Neural cell (in vitro differentiated cells): Measurements from ENCODE around the gene PGAP3. TPM values are rescaled to one million over a fixed set of nuclear protein-coding genes. Genes with fewer than 3 reads are reported as not detected.

Source experiments
- H2AFZ ChIP-seq: fragments of 200-600, 300-800 bp; sonication (generic), shearing (Covaris generic); 2 replicates; pipeline ENCODE4 v1.6.0; 2014; ENCODE audit warnings: low read depth, mild to moderate bottlenecking, antibody characterized with exemption, low read length, moderate library complexity
- H3F3A ChIP-seq: fragments of 200-600 bp; shearing (Covaris generic); 2 replicates; pipeline ENCODE4 v1.6.1; 2016; ENCODE audit warnings: mild to moderate bottlenecking, moderate library complexity, mixed read lengths, antibody characterized with exemption, low read length; ENCODE audit not compliant: insufficient read depth, poor library complexity, severe bottlenecking
- H3K27ac ChIP-seq: fragments of 200-600, 300-800 bp; sonication (generic), shearing (Covaris generic); 2 replicates; pipeline ENCODE4 v1.5.1; 2014; ENCODE audit warnings: mild to moderate bottlenecking, low read length, moderate library complexity
- H3K27me3 ChIP-seq: fragments of 300-800, 200-600 bp; sonication (generic), shearing (Covaris generic); 2 replicates; pipeline ENCODE4 v1.6.0; 2014; ENCODE audit warnings: mild to moderate bottlenecking, low read depth, low read length, moderate library complexity; ENCODE audit not compliant: insufficient read depth
- H3K36me3 ChIP-seq: fragments of 300-800, 200-600 bp; sonication (generic), shearing (Covaris generic); 2 replicates; pipeline ENCODE4 v1.5.1; 2014; ENCODE audit warnings: mild to moderate bottlenecking, antibody characterized with exemption, low read length, moderate library complexity; ENCODE audit not compliant: insufficient read depth
- H3K4me2 ChIP-seq: fragments of 300-800, 200-600 bp; sonication (generic), shearing (Covaris generic); 2 replicates; pipeline ENCODE4 v1.6.0; 2014; ENCODE audit warnings: mild to moderate bottlenecking, low read length
- H3K4me3 ChIP-seq: fragments of 300-800, 200-600 bp; sonication (generic), shearing (Covaris generic); 2 replicates; pipeline ENCODE4 v1.5.1; 2014; ENCODE audit warnings: mild to moderate bottlenecking, low read length, moderate library complexity
- H3K79me2 ChIP-seq: fragments of 200-600 bp; shearing (Covaris generic); replicated peaks from 2 replicates; pipeline ENCODE4 v1.6.0; 2014; ENCODE audit warnings: mild to moderate bottlenecking, low read length, moderate library complexity; ENCODE audit not compliant: insufficient read depth
- H3K9ac ChIP-seq: fragments of 300-800, 200-600 bp; sonication (generic), shearing (Covaris generic); 2 replicates; pipeline ENCODE4 v1.6.1; 2016; ENCODE audit warnings: mild to moderate bottlenecking, low read length, mixed read lengths
- H3K9me2 ChIP-seq: fragments of 200-600 bp; shearing (Covaris generic); 2 replicates; pipeline ENCODE4 v1.6.1; 2016; ENCODE audit warnings: mild to moderate bottlenecking, low read length, mixed read lengths; ENCODE audit not compliant: insufficient read depth
- H3K9me3 ChIP-seq: fragments of 200-600, 300-800 bp; sonication (generic), shearing (Covaris generic); 2 replicates; pipeline ENCODE4 v1.6.1; 2016; ENCODE audit warnings: mild to moderate bottlenecking, mixed run types, low read length, moderate library complexity, mixed read lengths
- H4K20me1 ChIP-seq: fragments of 200-600 bp; shearing (Covaris generic); 2 replicates; pipeline ENCODE4 v1.6.1; 2016; ENCODE audit warnings: mild to moderate bottlenecking, mixed run types; ENCODE audit not compliant: insufficient read depth
- EP300 ChIP-seq: fragments of 450-650 bp; conservative IDR thresholded peaks from 2 replicates; pipeline ENCODE4 v1.6.1; 2014; ENCODE audit warnings: antibody characterized with exemption, mild to moderate bottlenecking, moderate library complexity; ENCODE audit not compliant: poor library complexity, severe bottlenecking
- EZH2 ChIP-seq: fragments of 200-600, 300-800 bp; shearing (Covaris generic), sonication (generic); IDR thresholded peaks from 2 replicates; pipeline ENCODE4 v1.6.1; 2014; ENCODE audit warnings: antibody characterized with exemption, low read length, borderline replicate concordance, mild to moderate bottlenecking; ENCODE audit not compliant: insufficient read depth, poor library complexity, severe bottlenecking
- MXI1 ChIP-seq: fragments of 450-650 bp; conservative IDR thresholded peaks from 2 replicates; pipeline ENCODE4 v1.6.1; 2014; ENCODE audit warnings: antibody characterized with exemption, mild to moderate bottlenecking; ENCODE audit not compliant: poor library complexity, severe bottlenecking
- POLR2AphosphoS5 ChIP-seq: IDR thresholded peaks from 2 replicates; pipeline ENCODE4 v1.6.1; 2012
- RAD21 ChIP-seq: fragments of 450-650 bp; conservative IDR thresholded peaks from 2 replicates; pipeline ENCODE4 v1.6.1; 2014; ENCODE audit warnings: antibody characterized with exemption, mild to moderate bottlenecking, moderate library complexity
- SMC3 ChIP-seq: fragments of 450-650 bp; conservative IDR thresholded peaks from 2 replicates; pipeline ENCODE4 v1.6.1; 2014; ENCODE audit warnings: antibody characterized with exemption, mild to moderate bottlenecking, moderate library complexity; ENCODE audit not compliant: poor library complexity
- TAF1 ChIP-seq: IDR thresholded peaks from 2 replicates; pipeline ENCODE4 v1.6.1; 2012; ENCODE audit warnings: low read depth
- polyA plus RNA-seq: library from polyadenylated mRNA; depleted of rRNA; stranded (reverse); fragments of >200 nt; gene quantifications from 2 replicates; pipeline ENCODE4 v1.2.3, GENCODE V29; 2014
- TF ChIP-seq, protein P1 (sequence below): fragments of 450-650 bp; IDR thresholded peaks from 2 replicates; pipeline ENCODE4 v1.5.1; 2014; ENCODE audit warnings: antibody characterized with exemption, mild to moderate bottlenecking, moderate library complexity; ENCODE audit not compliant: poor library complexity, severe bottlenecking
- TF ChIP-seq, protein P2 (sequence below): IDR thresholded peaks from 2 replicates; pipeline ENCODE4 v1.6.1; 2012; ENCODE audit warnings: borderline replicate concordance

Gene PGAP3
- polyA plus RNA-seq, 1 donor from 2014 or later: 27.2 TPM

DNA sequence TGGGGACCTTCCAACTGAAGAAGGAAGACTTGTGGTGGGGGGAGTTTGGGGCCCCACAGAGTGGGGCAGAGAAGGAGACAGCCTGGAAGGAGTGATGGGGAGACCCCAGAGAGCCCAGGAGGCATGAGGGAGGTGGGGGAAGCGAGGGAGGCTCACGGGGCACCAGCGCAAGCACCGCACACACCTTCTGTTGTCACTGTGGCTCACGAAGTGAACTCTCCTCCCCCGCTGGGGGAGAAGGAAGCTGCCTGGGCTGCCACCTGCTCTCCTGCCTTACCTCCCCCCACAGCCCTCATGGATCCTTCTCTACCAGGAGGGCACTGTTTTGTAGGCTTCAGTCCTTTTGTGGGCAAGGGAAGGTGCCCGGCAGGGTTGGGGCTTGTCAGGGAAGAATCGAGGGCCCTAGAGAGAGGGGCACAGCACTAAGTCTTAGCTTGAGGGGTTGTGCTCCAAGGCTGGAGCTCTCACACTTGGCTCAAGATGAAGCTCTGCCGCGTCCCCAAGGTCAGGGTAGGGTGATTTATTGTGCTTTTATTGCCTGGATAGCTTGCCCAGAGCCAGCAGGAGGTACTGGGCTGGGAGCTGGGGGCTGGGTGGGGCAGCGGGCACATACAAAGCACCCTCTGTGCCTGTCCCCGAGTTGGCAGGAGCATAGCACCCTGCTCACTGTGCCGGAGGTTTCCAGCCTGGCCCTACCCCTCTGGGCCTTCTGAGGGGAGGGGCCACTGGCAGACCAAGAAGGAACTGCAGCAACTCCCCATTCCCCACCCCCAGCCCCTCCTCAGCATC is 55.5 kb downstream of the PGAP3 start (continued):
- TF ChIP-seq, protein P1, sequence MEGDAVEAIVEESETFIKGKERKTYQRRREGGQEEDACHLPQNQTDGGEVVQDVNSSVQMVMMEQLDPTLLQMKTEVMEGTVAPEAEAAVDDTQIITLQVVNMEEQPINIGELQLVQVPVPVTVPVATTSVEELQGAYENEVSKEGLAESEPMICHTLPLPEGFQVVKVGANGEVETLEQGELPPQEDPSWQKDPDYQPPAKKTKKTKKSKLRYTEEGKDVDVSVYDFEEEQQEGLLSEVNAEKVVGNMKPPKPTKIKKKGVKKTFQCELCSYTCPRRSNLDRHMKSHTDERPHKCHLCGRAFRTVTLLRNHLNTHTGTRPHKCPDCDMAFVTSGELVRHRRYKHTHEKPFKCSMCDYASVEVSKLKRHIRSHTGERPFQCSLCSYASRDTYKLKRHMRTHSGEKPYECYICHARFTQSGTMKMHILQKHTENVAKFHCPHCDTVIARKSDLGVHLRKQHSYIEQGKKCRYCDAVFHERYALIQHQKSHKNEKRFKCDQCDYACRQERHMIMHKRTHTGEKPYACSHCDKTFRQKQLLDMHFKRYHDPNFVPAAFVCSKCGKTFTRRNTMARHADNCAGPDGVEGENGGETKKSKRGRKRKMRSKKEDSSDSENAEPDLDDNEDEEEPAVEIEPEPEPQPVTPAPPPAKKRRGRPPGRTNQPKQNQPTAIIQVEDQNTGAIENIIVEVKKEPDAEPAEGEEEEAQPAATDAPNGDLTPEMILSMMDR: no peak

DNA sequence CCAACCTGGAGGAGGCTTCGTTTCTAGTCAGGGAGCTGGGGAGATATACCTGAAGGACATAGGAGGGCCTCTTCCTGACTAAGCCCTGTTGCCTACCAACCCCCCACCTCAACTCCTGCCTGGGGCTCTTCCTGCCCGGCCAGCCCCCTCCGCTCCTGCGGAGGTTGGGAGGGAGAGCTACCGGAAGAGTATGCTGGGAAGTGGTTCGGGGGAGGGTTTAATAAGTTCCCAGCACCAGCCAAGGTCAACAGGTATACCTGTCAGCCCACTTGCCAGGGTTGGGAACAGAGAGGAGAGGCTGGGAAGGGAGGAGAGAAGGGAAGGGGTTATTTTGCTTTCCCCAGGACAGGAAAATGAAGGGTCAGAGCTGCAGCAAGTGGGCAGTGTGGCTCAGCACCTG is 56.5 kb downstream of the PGAP3 start:
- no peaks in the 10 kb centered on the region for H3K9me2 ChIP-seq
- H3K4me3 ChIP-seq: no peak overlapping the region
- peaks cover 32% of the 10 kb centered on the region for H3K27me3 ChIP-seq
- no peaks in the 10 kb centered on the region for H3F3A ChIP-seq
- no peaks in the 10 kb centered on the region for H4K20me1 ChIP-seq
- TF ChIP-seq RAD21: no peak
- TF ChIP-seq SMC3: no peak
- no peak for TF ChIP-seq EP300
- no peak for TF ChIP-seq TAF1
- TF ChIP-seq, protein P2, sequence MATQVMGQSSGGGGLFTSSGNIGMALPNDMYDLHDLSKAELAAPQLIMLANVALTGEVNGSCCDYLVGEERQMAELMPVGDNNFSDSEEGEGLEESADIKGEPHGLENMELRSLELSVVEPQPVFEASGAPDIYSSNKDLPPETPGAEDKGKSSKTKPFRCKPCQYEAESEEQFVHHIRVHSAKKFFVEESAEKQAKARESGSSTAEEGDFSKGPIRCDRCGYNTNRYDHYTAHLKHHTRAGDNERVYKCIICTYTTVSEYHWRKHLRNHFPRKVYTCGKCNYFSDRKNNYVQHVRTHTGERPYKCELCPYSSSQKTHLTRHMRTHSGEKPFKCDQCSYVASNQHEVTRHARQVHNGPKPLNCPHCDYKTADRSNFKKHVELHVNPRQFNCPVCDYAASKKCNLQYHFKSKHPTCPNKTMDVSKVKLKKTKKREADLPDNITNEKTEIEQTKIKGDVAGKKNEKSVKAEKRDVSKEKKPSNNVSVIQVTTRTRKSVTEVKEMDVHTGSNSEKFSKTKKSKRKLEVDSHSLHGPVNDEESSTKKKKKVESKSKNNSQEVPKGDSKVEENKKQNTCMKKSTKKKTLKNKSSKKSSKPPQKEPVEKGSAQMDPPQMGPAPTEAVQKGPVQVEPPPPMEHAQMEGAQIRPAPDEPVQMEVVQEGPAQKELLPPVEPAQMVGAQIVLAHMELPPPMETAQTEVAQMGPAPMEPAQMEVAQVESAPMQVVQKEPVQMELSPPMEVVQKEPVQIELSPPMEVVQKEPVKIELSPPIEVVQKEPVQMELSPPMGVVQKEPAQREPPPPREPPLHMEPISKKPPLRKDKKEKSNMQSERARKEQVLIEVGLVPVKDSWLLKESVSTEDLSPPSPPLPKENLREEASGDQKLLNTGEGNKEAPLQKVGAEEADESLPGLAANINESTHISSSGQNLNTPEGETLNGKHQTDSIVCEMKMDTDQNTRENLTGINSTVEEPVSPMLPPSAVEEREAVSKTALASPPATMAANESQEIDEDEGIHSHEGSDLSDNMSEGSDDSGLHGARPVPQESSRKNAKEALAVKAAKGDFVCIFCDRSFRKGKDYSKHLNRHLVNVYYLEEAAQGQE: no peak
- no peak for TF ChIP-seq EZH2
- TF ChIP-seq, protein P1: no peak
- no peaks in the 10 kb centered on the region for H3K9me3 ChIP-seq
- no peak overlapping the region for H3K4me2 ChIP-seq
- H3K79me2 ChIP-seq: no peaks in the 10 kb centered on the region
- no peak overlapping the region for H3K9ac ChIP-seq
- H3K27ac ChIP-seq: no peak overlapping the region
- H2AFZ ChIP-seq: no peak overlapping the region
- H3K36me3 ChIP-seq: no peaks in the 10 kb centered on the region

DNA sequence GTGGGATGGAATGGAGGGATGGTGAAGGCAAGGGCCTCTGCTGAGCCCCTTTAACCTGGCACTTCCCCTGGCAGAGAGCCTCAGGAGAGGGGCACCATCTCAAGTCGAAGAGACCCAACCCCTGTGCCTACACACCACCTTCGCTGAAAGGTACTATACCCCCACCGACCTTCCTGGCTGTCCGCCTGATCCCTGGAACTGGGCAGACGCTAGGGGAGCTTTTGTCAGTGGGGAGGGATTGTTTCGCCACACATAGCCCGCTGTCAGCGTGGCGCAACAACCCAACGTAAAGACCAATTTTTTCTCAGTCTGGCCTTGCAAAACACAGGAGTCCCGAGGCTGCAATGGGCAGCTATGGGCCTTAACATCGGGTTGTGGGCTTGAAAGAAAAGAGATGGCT is 58.0 kb downstream of the PGAP3 start:
- Histone ChIP-seq H3K4me2 (no peak overlapping the region), H3F3A (no peaks in the 10 kb centered on the region), H2AFZ (no peak overlapping the region), H4K20me1 (no peaks in the 10 kb centered on the region), H3K9me2 (no peaks in the 10 kb centered on the region), H3K36me3 (no peaks in the 10 kb centered on the region), H3K9me3 (no peaks in the 10 kb centered on the region), H3K27me3 (peaks cover 43% of the 10 kb centered on the region), H3K9ac (no peak overlapping the region), H3K27ac (no peak overlapping the region), H3K79me2 (no peaks in the 10 kb centered on the region), H3K4me3 (no peak overlapping the region)
- TF ChIP-seq, protein P1: no peak
- TF ChIP-seq EP300 (no peak), MXI1 (no peak), POLR2AphosphoS5 (no peak), SMC3 (no peak), TAF1 (no peak), EZH2 (no peak), RAD21 (no peak)
- TF ChIP-seq, protein P2: no peak
